Mucosa of rectum (tissue), 2 donors: ENCODE data around the gene ABRAXAS1.
A peak's percentile ranks its signal among the peaks of the same experiment; 100 is the strongest.

Experiments
- H3K27ac ChIP-seq, 2 donors: one replicate each; pipeline ENCODE4 v1.7.0; 2013; ENCODE audit warnings: inconsistent platforms in 2 of 2, low read depth in 2 of 2, low read length in 2 of 2
- H3K27me3 ChIP-seq, 2 donors: one replicate each; pipeline ENCODE4 v1.7.0; 2013; ENCODE audit warnings: low read length in 2 of 2; ENCODE audit not compliant: control insufficient read depth in 2 of 2, insufficient read depth in 2 of 2
- H3K36me3 ChIP-seq, 2 donors: one replicate each; pipeline ENCODE4 v1.7.0; 2013; ENCODE audit warnings: low read length in 2 of 2; ENCODE audit not compliant: control insufficient read depth in 2 of 2, insufficient read depth in 2 of 2
- H3K4me1 ChIP-seq, 2 donors: one replicate each; pipeline ENCODE4 v1.7.0; 2013; ENCODE audit warnings: low read length in 2 of 2, mild to moderate bottlenecking in 1 of 2; ENCODE audit not compliant: control insufficient read depth in 2 of 2, insufficient read depth in 2 of 2
- H3K4me3 ChIP-seq, 2 donors: one replicate each; pipeline ENCODE4 v1.7.0; 2013; ENCODE audit warnings: low read length in 2 of 2
- H3K9ac ChIP-seq, 2 donors: one replicate each; pipeline ENCODE4 v1.7.0; 2013; ENCODE audit warnings: low read length in 2 of 2, low read depth in 1 of 2, mild to moderate bottlenecking in 1 of 2
- H3K9me3 ChIP-seq, 2 donors: one replicate each; pipeline ENCODE4 v1.7.0; 2013; ENCODE audit warnings: low read length in 2 of 2; ENCODE audit not compliant: control insufficient read depth in 2 of 2
- donor health status: healthy.
- donor health status: Normal muscosa, but diverticular disease.

Gene ABRAXAS1

GRCh38 chr4:83454686-83455085 lies 30.2 kb downstream of the ABRAXAS1 start:
- peak overlapping the region; percentile 85 to 90 for H3K4me3 ChIP-seq
- peaks cover 3 to 9% of the 10 kb centered on the region in 2 donors for H3K4me1 ChIP-seq
- peak overlapping the region; percentile 94 to 100 for H3K9ac ChIP-seq
- H3K27ac ChIP-seq, result peak overlapping the region; percentile 97 to 98
- H3K36me3 ChIP-seq, result peaks cover 12 to 23% of the 10 kb centered on the region in 2 donors
- no peaks in the 10 kb centered on the region for H3K9me3 ChIP-seq
- no peaks in the 10 kb centered on the region for H3K27me3 ChIP-seq

GRCh38 chr4:83449009-83449408 lies 35.9 kb downstream of the ABRAXAS1 start:
- peaks cover 0 to 1% of the 10 kb centered on the region in 2 donors for H3K4me1 ChIP-seq
- no peaks in the 10 kb centered on the region for H3K9me3 ChIP-seq
- H3K9ac ChIP-seq, result no peak overlapping the region
- no peaks in the 10 kb centered on the region for H3K27me3 ChIP-seq
- no peak overlapping the region for H3K4me3 ChIP-seq
- no peak overlapping the region for H3K27ac ChIP-seq
- peaks cover 13 to 16% of the 10 kb centered on the region in 2 donors for H3K36me3 ChIP-seq

- Histone ChIP-seq H3K27ac (no peak overlapping the region), H3K9me3 (no peaks in the 10 kb centered on the region), H3K27me3 (no peaks in the 10 kb centered on the region), H3K36me3 (peaks cover 16 to 22% of the 10 kb centered on the region in 2 donors), H3K4me3 (no peak overlapping the region), H3K4me1 (no peaks in the 10 kb centered on the region), H3K9ac (no peak overlapping the region)
Observed at GRCh38 chr4:83440899-83441298, 44.0 kb downstream of the ABRAXAS1 start.

DNA sequence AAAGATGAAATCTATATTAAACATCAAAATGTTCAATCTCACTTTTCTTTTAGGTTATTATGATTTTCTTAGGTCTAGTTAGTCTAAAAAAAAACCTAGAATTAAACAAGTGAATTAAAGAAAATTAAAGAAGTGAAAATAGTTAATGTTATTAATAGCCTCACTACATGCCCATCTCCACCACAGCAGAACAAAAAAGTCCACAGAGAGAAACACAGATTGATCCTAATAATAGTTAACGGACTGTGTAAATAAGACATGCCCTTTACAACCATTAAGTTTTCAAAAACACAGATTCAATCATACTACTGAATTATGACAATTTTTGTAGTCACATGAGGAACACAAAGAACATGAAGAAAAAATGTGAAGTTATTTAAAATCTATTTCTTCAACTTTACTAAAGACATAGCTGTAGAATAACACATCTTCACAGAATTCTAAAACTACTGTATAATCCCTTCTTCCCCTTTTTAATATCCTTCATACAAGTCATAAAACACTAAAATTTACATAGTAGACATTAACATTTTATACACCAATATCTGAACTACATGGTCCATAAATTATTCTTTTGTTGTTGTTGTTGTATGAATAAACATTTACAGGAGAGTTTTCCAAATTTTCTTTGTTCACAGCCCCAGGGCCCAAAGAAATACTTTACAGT lies 44.6 kb downstream of the ABRAXAS1 start:
- Histone ChIP-seq H3K4me3 (no peak overlapping the region), H3K9me3 (no peaks in the 10 kb centered on the region), H3K27me3 (no peaks in the 10 kb centered on the region), H3K36me3 (peaks cover 16 to 20% of the 10 kb centered on the region in 2 donors), H3K27ac (no peak overlapping the region), H3K9ac (no peak overlapping the region), H3K4me1 (no peaks in the 10 kb centered on the region)

GRCh38 chr4:83438719-83439118 lies 46.2 kb downstream of the ABRAXAS1 start:
- H3K36me3 ChIP-seq, result peaks cover 13 to 17% of the 10 kb centered on the region in 2 donors
- H3K9ac ChIP-seq, result no peak overlapping the region
- H3K4me1 ChIP-seq, result no peaks in the 10 kb centered on the region
- no peak overlapping the region for H3K27ac ChIP-seq
- H3K27me3 ChIP-seq, result no peaks in the 10 kb centered on the region
- H3K9me3 ChIP-seq, result no peaks in the 10 kb centered on the region
- H3K4me3 ChIP-seq, result no peak overlapping the region

DNA sequence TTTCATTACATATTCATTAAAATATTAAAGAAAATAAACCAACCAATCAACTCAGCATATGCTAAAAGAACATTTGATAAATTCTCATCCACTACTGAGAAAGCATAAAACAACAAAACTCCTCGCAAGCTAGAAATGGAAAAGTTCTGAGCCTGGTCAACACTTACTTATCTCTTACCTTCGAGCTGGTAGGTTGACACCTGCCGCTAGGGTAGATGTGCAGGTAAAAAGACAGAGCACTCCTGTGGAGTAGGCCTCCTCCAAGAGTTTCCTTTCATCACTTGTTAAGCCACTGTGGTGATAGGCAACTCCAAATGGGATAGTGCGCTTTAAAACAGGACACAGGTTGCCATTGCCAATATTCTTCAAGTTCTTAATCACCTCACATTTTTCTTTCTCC lies 48.2 kb downstream of the ABRAXAS1 start:
- H3K4me1 ChIP-seq, result no peaks in the 10 kb centered on the region
- H3K27ac ChIP-seq, result no peak overlapping the region
- no peaks in the 10 kb centered on the region for H3K27me3 ChIP-seq
- no peak overlapping the region for H3K9ac ChIP-seq
- no peaks in the 10 kb centered on the region for H3K9me3 ChIP-seq
- peaks cover 10 to 16% of the 10 kb centered on the region in 2 donors for H3K36me3 ChIP-seq
- no peak overlapping the region for H3K4me3 ChIP-seq

DNA sequence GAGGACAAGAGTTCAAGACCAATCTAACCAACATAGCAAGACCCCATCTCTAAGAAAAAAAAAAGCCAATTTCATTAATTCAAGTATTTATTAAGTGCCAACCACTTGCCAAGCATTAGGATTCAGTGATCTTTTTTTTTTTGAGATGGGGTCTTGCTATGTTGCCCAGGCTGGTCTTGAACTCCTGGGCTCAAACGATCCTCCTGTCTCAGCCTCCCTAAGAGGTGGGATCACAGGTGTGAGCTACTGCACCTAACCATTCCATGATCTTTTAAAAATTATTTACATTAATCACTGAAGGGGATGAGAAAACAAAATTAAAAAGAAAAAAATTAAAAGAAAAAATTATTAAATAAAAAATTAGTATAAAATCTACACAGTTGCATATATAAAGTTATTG lies 53.7 kb downstream of the ABRAXAS1 start:
- Histone ChIP-seq H3K27me3 (no peaks in the 10 kb centered on the region), H3K9me3 (no peaks in the 10 kb centered on the region), H3K27ac (no peak overlapping the region), H3K36me3 (peaks cover 2 to 13% of the 10 kb centered on the region in 2 donors), H3K4me1 (no peaks in the 10 kb centered on the region), H3K4me3 (no peak overlapping the region), H3K9ac (no peak overlapping the region)

DNA sequence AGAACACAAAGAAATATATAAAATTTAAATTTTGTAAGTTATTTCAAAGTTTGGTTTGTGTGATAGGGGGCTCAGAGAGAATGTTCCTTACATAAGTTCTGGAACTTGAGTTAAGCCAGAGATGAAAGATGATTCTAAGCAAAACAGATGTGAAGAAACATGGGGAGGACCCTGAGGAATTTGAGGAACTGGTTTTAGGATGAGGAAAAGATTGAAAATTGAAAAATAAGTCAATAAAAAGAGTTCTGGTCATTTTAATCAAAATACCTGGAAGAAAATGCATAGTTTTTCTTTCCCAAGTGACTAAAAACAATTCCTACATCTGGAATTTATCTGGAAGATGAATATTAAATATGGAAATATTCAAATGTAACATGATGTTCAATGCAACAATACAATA lies 66.7 kb downstream of the ABRAXAS1 start:
- Histone ChIP-seq H3K4me3 (no peak overlapping the region), H3K27ac (no peak overlapping the region), H3K27me3 (no peaks in the 10 kb centered on the region), H3K4me1 (no peaks in the 10 kb centered on the region), H3K36me3 (peaks cover 17 to 38% of the 10 kb centered on the region in 2 donors), H3K9ac (no peak overlapping the region), H3K9me3 (no peaks in the 10 kb centered on the region)

DNA sequence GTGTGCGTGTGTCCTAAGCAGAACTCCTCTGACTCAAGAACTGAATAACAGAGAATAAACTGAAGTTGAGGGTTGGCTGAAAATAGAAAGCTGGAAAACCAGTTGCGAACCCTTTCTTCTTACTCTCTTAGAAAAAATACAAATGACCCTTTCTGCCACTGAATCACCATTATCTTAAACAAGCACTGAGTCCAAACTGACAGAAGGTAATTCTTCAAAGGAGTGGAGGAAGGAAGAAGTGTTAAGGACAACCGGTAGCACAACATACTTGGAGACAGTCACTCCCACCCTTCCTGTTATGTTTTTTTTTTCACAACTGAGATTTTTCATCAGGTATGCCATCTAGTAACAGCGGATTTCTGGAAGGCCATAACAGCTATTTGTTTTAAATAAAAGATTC lies 67.3 kb downstream of the ABRAXAS1 start:
- no peak overlapping the region for H3K27ac ChIP-seq
- H3K4me3 ChIP-seq, result no peak overlapping the region
- H3K9me3 ChIP-seq, result no peaks in the 10 kb centered on the region
- no peak overlapping the region for H3K9ac ChIP-seq
- H3K36me3 ChIP-seq, result peaks cover 16 to 40% of the 10 kb centered on the region in 2 donors
- H3K4me1 ChIP-seq, result no peaks in the 10 kb centered on the region
- H3K27me3 ChIP-seq, result no peaks in the 10 kb centered on the region

DNA sequence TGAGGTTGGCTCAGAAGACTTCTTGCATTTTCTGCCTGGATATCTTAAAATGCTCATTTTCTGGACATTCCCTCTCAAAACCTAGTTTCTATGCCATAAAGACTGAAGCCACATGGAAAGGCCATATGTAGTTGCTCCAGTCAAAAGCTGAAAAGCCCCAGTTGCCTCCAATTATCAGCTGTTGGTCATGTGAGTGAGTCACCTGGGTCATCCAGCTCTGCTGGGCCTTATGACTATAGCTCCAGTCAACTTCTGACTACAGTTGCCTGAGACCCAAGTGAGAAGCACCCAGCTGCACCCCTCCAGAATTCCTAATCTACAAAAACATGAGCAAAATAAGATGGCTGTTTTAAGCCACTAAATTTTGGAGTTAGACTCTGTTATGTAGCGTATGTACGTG lies 71.2 kb downstream of the ABRAXAS1 start:
- Histone ChIP-seq H3K4me3 (no peak overlapping the region), H3K9ac (no peak overlapping the region), H3K36me3 (peaks cover 12 to 35% of the 10 kb centered on the region in 2 donors), H3K9me3 (no peaks in the 10 kb centered on the region), H3K27me3 (no peaks in the 10 kb centered on the region), H3K4me1 (no peaks in the 10 kb centered on the region), H3K27ac (no peak overlapping the region)
